ENCODE measurements around the gene TSC22D1. TPM values are rescaled to one million over a fixed set of nuclear protein-coding genes. Genes with fewer than 3 reads are reported as not detected.

TSC22D1 gene
- 100 to 1,000 TPM in 2 of 4 donors, 10 to 100 TPM in 2; 51.6 to 179 (median 86.9) TPM for polyA plus RNA-seq
- long read RNA-seq, donor 1: 0 reads
- long read RNA-seq, donor 2, full-length matches to known transcripts: 42 of 42 reads
- long read RNA-seq, donor 2, partial matches to known transcripts: 0 of 42 reads
- long read RNA-seq, donor 2, other reads (novel, unspliced or antisense): 0 of 42 reads
- long read RNA-seq, donor 3, full-length matches to known transcripts: 96 of 96 reads
- long read RNA-seq, donor 3, partial matches to known transcripts: 0 of 96 reads
- long read RNA-seq, donor 3, other reads (novel, unspliced or antisense): 0 of 96 reads
- long read RNA-seq, donor 4, transcript TSC22D1-201 (3 exons, 3,135 nt): major isoform, 6 of 6 reads
- long read RNA-seq, donor 4, partial matches to known transcripts: 0 of 6 reads
- long read RNA-seq, donor 4, other reads (novel, unspliced or antisense): 0 of 6 reads
- long read RNA-seq, donor 5, full-length matches to known transcripts: 45 of 45 reads
- long read RNA-seq, donor 5, partial matches to known transcripts: 0 of 45 reads
- long read RNA-seq, donor 5, other reads (novel, unspliced or antisense): 0 of 45 reads
- long read RNA-seq, donor 6, full-length matches to known transcripts: 99 of 99 reads
- long read RNA-seq, donor 6, partial matches to known transcripts: 0 of 99 reads
- long read RNA-seq, donor 6, other reads (novel, unspliced or antisense): 0 of 99 reads
- long read RNA-seq, donor 7: 0 reads
- long read RNA-seq, donor 8, transcript TSC22D1-201 (3 exons, 3,135 nt): major isoform, 6 of 8 reads
- long read RNA-seq, donor 8, partial matches to known transcripts: 0 of 8 reads
- long read RNA-seq, donor 8, other reads (novel, unspliced or antisense): 0 of 8 reads
- long read RNA-seq, donor 9, full-length matches to known transcripts: 25 of 25 reads
- long read RNA-seq, donor 9, partial matches to known transcripts: 0 of 25 reads
- long read RNA-seq, donor 9, other reads (novel, unspliced or antisense): 0 of 25 reads
- long read RNA-seq, donor 10, full-length matches to known transcripts: 127 of 328 reads
- long read RNA-seq, donor 10, partial matches to known transcripts: 201 of 328 reads
- long read RNA-seq, donor 10, other reads (novel, unspliced or antisense): 0 of 328 reads

GRCh38 chr13:44575741-44576350 is at the start of gene TSC22D1:
TSS of gene TSC22D1 (minus strand) at chr13:44576330. CDS start at chr13:44576074, 256 bp downstream.
- Histone ChIP-seq H3K27me3 (ENCODE audit: control insufficient read depth in 3 of 3, insufficient read depth in 3 of 3, low read length in 3 of 3) (no peaks in the 10 kb centered on the region), H3K36me3 (ENCODE audit: control insufficient read depth in 3 of 3, insufficient read depth in 2 of 3, low read depth in 1 of 3, low read length in 3 of 3) (peaks cover 0 to 21% (median 0%) of the 10 kb centered on the region in 3 donors), H3K27ac (ENCODE audit: low read depth in 1 of 3, low read length in 2 of 3) (peak within 1 kb of the TSS; percentile 91 to 100 (median 93)), H3K4me3 (ENCODE audit: low read depth in 1 of 3, low read length in 3 of 3) (peak within 1 kb of the TSS; percentile 87 to 98 (median 89)), H3K4me1 (ENCODE audit: control insufficient read depth in 3 of 3, insufficient read depth in 2 of 3, low read depth in 1 of 3, low read length in 2 of 3) (peaks cover 7 to 16% (median 12%) of the 10 kb centered on the region in 3 donors), H3K9me3 (ENCODE audit: control insufficient read depth in 2 of 2, insufficient read depth in 1 of 2, low read depth in 1 of 2, low read length in 1 of 2) (no peaks in the 10 kb centered on the region)
- peak; percentile 51 to 66 for DNase-seq
- no peak for FAIRE-seq
- 0 to 1% (median 0%) methylated on average over 47 to 51 of the region's 51 CpGs for WGBS, 3 donors

GRCh38 chr13:44622708-44623107 is 46.6 kb upstream of the TSC22D1 start:
- no peak overlapping the region for H3K27ac ChIP-seq (ENCODE audit: low read depth in 1 of 3, low read length in 2 of 3)
- no peaks in the 10 kb centered on the region for H3K9me3 ChIP-seq (ENCODE audit: control insufficient read depth in 2 of 2, insufficient read depth in 1 of 2, low read depth in 1 of 2, low read length in 1 of 2)
- 63 to 82% (median 76%) methylated on average over 1 of the region's 1 CpG for WGBS, 3 donors
- H3K27me3 ChIP-seq (ENCODE audit: control insufficient read depth in 3 of 3, insufficient read depth in 3 of 3, low read length in 3 of 3): no peaks in the 10 kb centered on the region
- FAIRE-seq (no peak), DNase-seq (no peak)
- peaks cover 0 to 4% (median 0%) of the 10 kb centered on the region in 3 donors for H3K4me1 ChIP-seq (ENCODE audit: control insufficient read depth in 3 of 3, insufficient read depth in 2 of 3, low read depth in 1 of 3, low read length in 2 of 3)
- H3K4me3 ChIP-seq (ENCODE audit: low read depth in 1 of 3, low read length in 3 of 3): no peak overlapping the region
- H3K36me3 ChIP-seq (ENCODE audit: control insufficient read depth in 3 of 3, insufficient read depth in 2 of 3, low read depth in 1 of 3, low read length in 3 of 3): no peaks in the 10 kb centered on the region

- FAIRE-seq: no peak
- Histone ChIP-seq H3K4me3 (ENCODE audit: low read depth in 1 of 3, low read length in 3 of 3) (no peak overlapping the region), H3K27me3 (ENCODE audit: control insufficient read depth in 3 of 3, insufficient read depth in 3 of 3, low read length in 3 of 3) (no peaks in the 10 kb centered on the region), H3K4me1 (ENCODE audit: control insufficient read depth in 3 of 3, insufficient read depth in 2 of 3, low read depth in 1 of 3, low read length in 2 of 3) (peaks cover 0 to 4% (median 0%) of the 10 kb centered on the region in 3 donors), H3K27ac (ENCODE audit: low read depth in 1 of 3, low read length in 2 of 3) (no peak overlapping the region), H3K36me3 (ENCODE audit: control insufficient read depth in 3 of 3, insufficient read depth in 2 of 3, low read depth in 1 of 3, low read length in 3 of 3) (no peaks in the 10 kb centered on the region), H3K9me3 (ENCODE audit: control insufficient read depth in 2 of 2, insufficient read depth in 1 of 2, low read depth in 1 of 2, low read length in 1 of 2) (no peaks in the 10 kb centered on the region)
- 57 to 68% (median 59%) methylated on average over 1 of the region's 1 CpG for WGBS, 3 donors
- DNase-seq: no peak
Observed at GRCh38 chr13:44622261-44622660, 46.1 kb upstream of the TSC22D1 start.

GRCh38 chr13:44620057-44620456 is 43.9 kb upstream of the TSC22D1 start:
- Histone ChIP-seq H3K36me3 (ENCODE audit: control insufficient read depth in 3 of 3, insufficient read depth in 2 of 3, low read depth in 1 of 3, low read length in 3 of 3) (no peaks in the 10 kb centered on the region), H3K27ac (ENCODE audit: low read depth in 1 of 3, low read length in 2 of 3) (peak overlapping the region in 1 of 3 donors; percentile 53), H3K4me1 (ENCODE audit: control insufficient read depth in 3 of 3, insufficient read depth in 2 of 3, low read depth in 1 of 3, low read length in 2 of 3) (peaks cover 0 to 4% (median 0%) of the 10 kb centered on the region in 3 donors), H3K4me3 (ENCODE audit: low read depth in 1 of 3, low read length in 3 of 3) (no peak overlapping the region), H3K27me3 (ENCODE audit: control insufficient read depth in 3 of 3, insufficient read depth in 3 of 3, low read length in 3 of 3) (no peaks in the 10 kb centered on the region), H3K9me3 (ENCODE audit: control insufficient read depth in 2 of 2, insufficient read depth in 1 of 2, low read depth in 1 of 2, low read length in 1 of 2) (no peaks in the 10 kb centered on the region)
- no peak for FAIRE-seq
- peak in 1 of 2 donors; percentile 80 for DNase-seq

- Histone ChIP-seq H3K4me1 (ENCODE audit: control insufficient read depth in 3 of 3, insufficient read depth in 2 of 3, low read depth in 1 of 3, low read length in 2 of 3) (peaks cover 0 to 4% (median 0%) of the 10 kb centered on the region in 3 donors), H3K4me3 (ENCODE audit: low read depth in 1 of 3, low read length in 3 of 3) (no peak overlapping the region), H3K27me3 (ENCODE audit: control insufficient read depth in 3 of 3, insufficient read depth in 3 of 3, low read length in 3 of 3) (no peaks in the 10 kb centered on the region), H3K9me3 (ENCODE audit: control insufficient read depth in 2 of 2, insufficient read depth in 1 of 2, low read depth in 1 of 2, low read length in 1 of 2) (no peaks in the 10 kb centered on the region), H3K36me3 (ENCODE audit: control insufficient read depth in 3 of 3, insufficient read depth in 2 of 3, low read depth in 1 of 3, low read length in 3 of 3) (no peaks in the 10 kb centered on the region), H3K27ac (ENCODE audit: low read depth in 1 of 3, low read length in 2 of 3) (peak overlapping the region in 1 of 3 donors; percentile 53)
- 90 to 93% (median 93%) methylated on average over 1 of the region's 1 CpG for WGBS, 3 donors
- FAIRE-seq (no peak), DNase-seq (no peak)
Observed at GRCh38 chr13:44619651-44620050, 43.5 kb upstream of the TSC22D1 start.

- H3K4me3 ChIP-seq (ENCODE audit: low read depth in 1 of 3, low read length in 3 of 3): no peak overlapping the region
- peaks cover 0 to 4% (median 0%) of the 10 kb centered on the region in 3 donors for H3K4me1 ChIP-seq (ENCODE audit: control insufficient read depth in 3 of 3, insufficient read depth in 2 of 3, low read depth in 1 of 3, low read length in 2 of 3)
- no peaks in the 10 kb centered on the region for H3K27me3 ChIP-seq (ENCODE audit: control insufficient read depth in 3 of 3, insufficient read depth in 3 of 3, low read length in 3 of 3)
- H3K9me3 ChIP-seq (ENCODE audit: control insufficient read depth in 2 of 2, insufficient read depth in 1 of 2, low read depth in 1 of 2, low read length in 1 of 2): no peaks in the 10 kb centered on the region
- no peak for FAIRE-seq
- WGBS, 3 donors: 67 to 91% (median 70%) methylated on average over 1 of the region's 1 CpG
- H3K36me3 ChIP-seq (ENCODE audit: control insufficient read depth in 3 of 3, insufficient read depth in 2 of 3, low read depth in 1 of 3, low read length in 3 of 3): no peaks in the 10 kb centered on the region
- no peak overlapping the region for H3K27ac ChIP-seq (ENCODE audit: low read depth in 1 of 3, low read length in 2 of 3)
- no peak for DNase-seq
Observed at GRCh38 chr13:44618326-44618725, 42.2 kb upstream of the TSC22D1 start.

- Histone ChIP-seq H3K9me3 (ENCODE audit: control insufficient read depth in 2 of 2, insufficient read depth in 1 of 2, low read depth in 1 of 2, low read length in 1 of 2) (no peaks in the 10 kb centered on the region), H3K4me1 (ENCODE audit: control insufficient read depth in 3 of 3, insufficient read depth in 2 of 3, low read depth in 1 of 3, low read length in 2 of 3) (peaks cover 0 to 4% (median 0%) of the 10 kb centered on the region in 3 donors), H3K27me3 (ENCODE audit: control insufficient read depth in 3 of 3, insufficient read depth in 3 of 3, low read length in 3 of 3) (no peaks in the 10 kb centered on the region), H3K27ac (ENCODE audit: low read depth in 1 of 3, low read length in 2 of 3) (no peak overlapping the region), H3K4me3 (ENCODE audit: low read depth in 1 of 3, low read length in 3 of 3) (no peak overlapping the region), H3K36me3 (ENCODE audit: control insufficient read depth in 3 of 3, insufficient read depth in 2 of 3, low read depth in 1 of 3, low read length in 3 of 3) (no peaks in the 10 kb centered on the region)
- FAIRE-seq: no peak
- no peak for DNase-seq
- WGBS, 3 donors: 87 to 93% (median 92%) methylated on average over 11 of the region's 11 CpGs
Observed at GRCh38 chr13:44617648-44618047, 41.5 kb upstream of the TSC22D1 start.

GRCh38 chr13:44609137-44609536 is 33.0 kb upstream of the TSC22D1 start:
- H3K4me3 ChIP-seq (ENCODE audit: low read depth in 1 of 3, low read length in 3 of 3): no peak overlapping the region
- 91 to 94% (median 92%) methylated on average over 2 of the region's 2 CpGs for WGBS, 3 donors
- no peaks in the 10 kb centered on the region for H3K4me1 ChIP-seq (ENCODE audit: control insufficient read depth in 3 of 3, insufficient read depth in 2 of 3, low read depth in 1 of 3, low read length in 2 of 3)
- H3K9me3 ChIP-seq (ENCODE audit: control insufficient read depth in 2 of 2, insufficient read depth in 1 of 2, low read depth in 1 of 2, low read length in 1 of 2): no peaks in the 10 kb centered on the region
- no peak overlapping the region for H3K27ac ChIP-seq (ENCODE audit: low read depth in 1 of 3, low read length in 2 of 3)
- no peaks in the 10 kb centered on the region for H3K36me3 ChIP-seq (ENCODE audit: control insufficient read depth in 3 of 3, insufficient read depth in 2 of 3, low read depth in 1 of 3, low read length in 3 of 3)
- H3K27me3 ChIP-seq (ENCODE audit: control insufficient read depth in 3 of 3, insufficient read depth in 3 of 3, low read length in 3 of 3): peaks cover 0 to 2% (median 0%) of the 10 kb centered on the region in 3 donors
- DNase-seq (no peak), FAIRE-seq (no peak)

All from small intestine (tissue), 16 donors.